ENCODE data around the gene AGXT2. TPM values are rescaled to one million over a fixed set of nuclear protein-coding genes. Genes with fewer than 3 reads are reported as not detected.
"Not testable (repeated sequence)": the region's sequence is repeated elsewhere in the genome, so short reads cannot be mapped to it uniquely, and the experiment has no call there.

The AGXT2 gene
- total RNA-seq, 1 donor from 2014 or later, result not detected

- no peak for DNase-seq
Measured at GRCh38 chr5:35012365-35012764, 35.4 kb downstream of the AGXT2 start.

- no peak for DNase-seq
Measured at GRCh38 chr5:35010676-35011075, 37.1 kb downstream of the AGXT2 start.

GRCh38 chr5:35009657-35010056 lies 38.1 kb downstream of the AGXT2 start:
- no peak for DNase-seq

- no peak for DNase-seq
Measured at GRCh38 chr5:35009019-35009418, 38.7 kb downstream of the AGXT2 start.

- no peak for DNase-seq
Measured at GRCh38 chr5:35004771-35005170, 43.0 kb downstream of the AGXT2 start.

GRCh38 chr5:35004200-35004599 lies 43.5 kb downstream of the AGXT2 start:
- no peak for DNase-seq

- peak; percentile 68 for DNase-seq
Measured at GRCh38 chr5:35003018-35003957, 44.5 kb downstream of the AGXT2 start.

GRCh38 chr5:35002459-35002858 lies 45.3 kb downstream of the AGXT2 start:
- DNase-seq, result no peak

DNA sequence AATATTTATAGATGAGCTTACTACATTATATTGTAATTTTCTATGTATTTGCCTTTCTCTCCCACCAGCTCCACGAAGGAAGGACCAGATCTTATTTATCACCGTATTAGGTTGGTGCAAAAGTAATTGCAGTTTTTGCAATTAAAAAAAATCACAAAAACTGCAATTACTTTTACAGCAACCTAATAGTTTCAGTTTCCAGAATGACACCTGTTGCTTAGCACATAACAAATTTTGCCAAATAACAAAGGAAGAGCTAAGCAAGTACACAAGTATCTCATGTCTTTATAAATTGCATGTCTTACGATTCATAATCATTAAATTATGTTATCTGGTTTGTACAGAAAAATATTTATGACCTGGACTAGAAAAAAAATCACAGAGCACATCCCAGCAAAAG lies 45.9 kb downstream of the AGXT2 start:
- no peak for DNase-seq

- no peak for DNase-seq
Measured at GRCh38 chr5:34998058-34998789, 49.5 kb downstream of the AGXT2 start.

GRCh38 chr5:34996261-34996660 lies 51.5 kb downstream of the AGXT2 start:
- no peak for DNase-seq

GRCh38 chr5:34993951-34994350 lies 53.8 kb downstream of the AGXT2 start:
- no peak for DNase-seq

DNA sequence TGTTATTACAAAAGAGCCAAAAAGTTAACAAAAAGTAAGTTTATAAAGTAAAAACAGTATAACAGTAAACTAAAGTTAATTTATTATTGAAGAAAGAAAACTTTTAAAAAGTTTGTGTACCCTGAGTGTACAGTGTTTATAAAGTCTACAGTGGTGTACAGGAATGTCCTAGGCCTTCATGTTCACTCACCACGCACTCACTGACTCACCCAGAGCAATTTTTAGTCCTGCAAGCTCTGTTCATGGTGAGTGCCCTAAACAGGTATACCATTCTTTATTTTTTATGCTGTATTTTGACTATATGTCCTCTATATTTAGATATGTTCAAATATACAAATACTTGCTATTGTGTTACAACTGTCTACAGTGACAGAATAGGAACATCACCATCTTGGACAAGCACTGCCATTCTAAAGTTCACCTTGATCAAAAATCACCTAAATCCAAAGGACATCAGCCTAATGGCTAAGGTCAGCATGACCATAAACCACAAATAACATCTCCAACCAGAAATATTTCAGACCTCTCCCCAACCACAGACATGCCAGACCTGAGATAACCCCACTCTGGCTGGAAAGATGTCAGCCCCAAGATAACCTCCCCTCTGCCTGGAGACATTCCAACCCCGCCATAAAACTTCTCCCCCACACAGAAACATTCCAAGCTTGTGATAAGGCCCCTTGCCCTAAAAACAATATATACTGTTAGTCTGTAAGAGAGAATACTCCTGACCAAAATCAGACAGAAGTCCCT lies 56.1 kb downstream of the AGXT2 start:
- DNase-seq, result no peak

GRCh38 chr5:34986965-34987364 lies 60.8 kb downstream of the AGXT2 start:
- no peak for DNase-seq

GRCh38 chr5:34982823-34983222 lies 64.9 kb downstream of the AGXT2 start:
- no peak for DNase-seq

GRCh38 chr5:34978681-34979080 lies 69.1 kb downstream of the AGXT2 start:
- DNase-seq, result no peak

DNA sequence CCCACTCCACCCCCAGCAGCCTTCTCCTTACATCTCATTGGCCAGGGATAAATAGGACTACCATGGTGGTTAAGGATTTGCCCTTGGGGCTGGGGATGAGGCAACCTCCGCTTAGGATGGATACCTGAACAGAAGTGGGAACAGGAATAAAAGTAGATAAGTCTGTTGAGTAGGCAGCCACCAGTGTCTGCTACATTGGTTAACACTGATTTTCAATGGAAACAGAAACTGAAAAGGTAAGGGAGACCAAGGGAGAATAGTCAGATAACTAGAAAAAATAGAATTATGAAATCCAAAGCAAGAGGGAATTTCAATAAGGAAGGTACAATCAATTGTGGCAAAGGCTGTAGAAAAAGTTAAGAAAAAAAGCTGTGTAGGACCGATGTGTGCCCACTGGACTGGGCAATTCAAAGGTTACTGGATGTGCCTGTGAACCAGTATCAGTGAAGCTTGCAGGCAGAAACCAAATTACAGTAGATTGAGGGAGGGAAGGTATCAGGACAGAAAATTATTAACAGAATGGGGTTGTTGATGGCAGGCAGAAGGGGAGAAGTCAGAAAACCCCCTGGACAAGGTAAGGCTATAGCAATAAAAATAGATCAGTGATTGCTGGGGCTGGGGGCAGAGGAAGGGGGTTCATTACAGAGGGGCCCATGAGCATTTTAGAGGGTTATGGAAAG lies 69.7 kb downstream of the AGXT2 start:
- DNase-seq, result no peak

GRCh38 chr5:34976347-34976746 lies 71.4 kb downstream of the AGXT2 start:
- DNase-seq, result no peak

GRCh38 chr5:34971655-34972054 lies 76.1 kb downstream of the AGXT2 start:
- DNase-seq, result not testable (repeated sequence)

- no peak for DNase-seq
Measured at GRCh38 chr5:34970552-34970951, 77.2 kb downstream of the AGXT2 start.

GRCh38 chr5:34968258-34968657 lies 79.5 kb downstream of the AGXT2 start:
- no peak for DNase-seq

DNA sequence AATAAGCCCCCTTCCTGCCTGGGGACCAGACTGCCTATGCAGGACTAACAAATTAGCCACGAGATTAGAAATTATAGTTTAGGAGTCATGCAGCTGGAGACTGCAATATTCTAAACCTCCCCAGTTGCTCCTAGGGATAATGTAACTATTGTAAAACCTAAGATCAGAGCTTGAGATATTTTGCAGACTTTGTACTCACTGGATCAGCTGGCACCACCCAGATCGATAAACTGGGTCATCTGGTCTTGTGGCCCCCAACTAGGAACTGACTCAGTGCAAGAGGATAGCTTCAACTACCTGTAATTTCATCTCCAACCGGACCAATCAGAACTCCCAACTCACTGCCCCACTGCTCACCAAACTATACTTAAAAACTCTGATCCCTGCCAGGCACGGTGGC lies 80.2 kb downstream of the AGXT2 start:
- DNase-seq, result no peak

GRCh38 chr5:34959323-34959722 lies 88.4 kb downstream of the AGXT2 start:
- no peak for DNase-seq
